Measurements from ENCODE around the gene NBPF6. TPM values are rescaled to one million over a fixed set of nuclear protein-coding genes. Genes with fewer than 3 reads are reported as not detected.
A peak's percentile ranks its signal among the peaks of the same experiment; 100 is the strongest.
"Not testable (repeated sequence)": the region's sequence is repeated elsewhere in the genome, so short reads cannot be mapped to it uniquely, and the experiment has no call there.

The NBPF6 gene
- total RNA-seq, 1 donor from 2014 or later = not detected

GRCh38 chr1:108485990-108486389, 35.8 kb downstream of the NBPF6 start:
- intact Hi-C loops (cut with micrococcal nuclease); ATAC-seq; DNase-seq: not testable (repeated sequence)

GRCh38 chr1:108486707-108487106, 36.6 kb downstream of the NBPF6 start:
- ATAC-seq; DNase-seq; intact Hi-C loops (cut with micrococcal nuclease): not testable (repeated sequence)

- not testable (repeated sequence) for DNase-seq
Observed at GRCh38 chr1:108495008-108495407, 44.9 kb downstream of the NBPF6 start.

GRCh38 chr1:108496856-108497255, 46.7 kb downstream of the NBPF6 start:
- DNase-seq; ATAC-seq; intact Hi-C loops (cut with micrococcal nuclease): not testable (repeated sequence)

More at GRCh38 chr1:108495008-108495407, 44.9 kb downstream of the NBPF6 start:
- ATAC-seq; intact Hi-C loops (cut with micrococcal nuclease): not testable (repeated sequence)

- DNase-seq (no peak), ATAC-seq (no peak)
- intact Hi-C loops (cut with micrococcal nuclease) = no loop called here
Observed at GRCh38 chr1:108502138-108502537, 52.0 kb downstream of the NBPF6 start.

GRCh38 chr1:108502624-108503023, 52.5 kb downstream of the NBPF6 start:
- intact Hi-C loops (cut with micrococcal nuclease) = no loop called here
- DNase-seq = no peak
- no peak for ATAC-seq

GRCh38 chr1:108503062-108503733, 53.1 kb downstream of the NBPF6 start:
- DNase-seq (no peak), ATAC-seq (no peak)

GRCh38 chr1:108504447-108504846, 54.3 kb downstream of the NBPF6 start:
- no peak for DNase-seq
- intact Hi-C loops (cut with micrococcal nuclease) = no loop called here
- ATAC-seq = no peak

More at GRCh38 chr1:108503062-108503733, 53.1 kb downstream of the NBPF6 start:
- intact Hi-C loops (cut with micrococcal nuclease) = no loop called here

- intact Hi-C loops (cut with micrococcal nuclease) = no loop called here
- ATAC-seq = no peak
Observed at GRCh38 chr1:108505763-108506070, 55.6 kb downstream of the NBPF6 start.

GRCh38 chr1:108511764-108512163, 61.6 kb downstream of the NBPF6 start:
- ATAC-seq = no peak
- intact Hi-C loops (cut with micrococcal nuclease) = loop anchor here (1.0 to 10.0 kb wide), 2 partner anchors 53 to 132 kb away; partner anchors contain the start of gene EEIG2

More at GRCh38 chr1:108505763-108506070, 55.6 kb downstream of the NBPF6 start:
- no peak for DNase-seq

GRCh38 chr1:108512239-108513043, 62.3 kb downstream of the NBPF6 start:
- peak; percentile 32 for ATAC-seq
- intact Hi-C loops (cut with micrococcal nuclease) = loop anchor here (1.0 to 10.0 kb wide), 2 partner anchors 52 to 131 kb away; partner anchors contain the start of gene EEIG2
- no peak for DNase-seq

More at GRCh38 chr1:108511764-108512163, 61.6 kb downstream of the NBPF6 start:
- no peak for DNase-seq

GRCh38 chr1:108513044-108513415, 62.9 kb downstream of the NBPF6 start:
- ATAC-seq (no peak), DNase-seq (no peak)
- intact Hi-C loops (cut with micrococcal nuclease) = loop anchor here (10.0 kb wide), 1 partner anchor 52 kb away; the partner anchor contains the start of gene EEIG2

GRCh38 chr1:108513914-108514313, 63.8 kb downstream of the NBPF6 start:
- intact Hi-C loops (cut with micrococcal nuclease) = loop anchor here (10.0 kb wide), 1 partner anchor 51 kb away; the partner anchor contains the start of gene EEIG2
- ATAC-seq, DNase-seq: not testable (repeated sequence)

- not testable (repeated sequence) for DNase-seq, ATAC-seq
- intact Hi-C loops (cut with micrococcal nuclease) = loop anchor here (10.0 kb wide), 1 partner anchor 47 kb away; the partner anchor contains the start of gene EEIG2
Observed at GRCh38 chr1:108517301-108517897, 67.3 kb downstream of the NBPF6 start.

Other genes with a start within 250 kb of the NBPF6 start
- 18.4 TPM for gene SLC25A24, start 250.0 kb upstream of the NBPF6 start, total RNA-seq
- gene NBPF4, start 206.3 kb upstream of the NBPF6 start, total RNA-seq = not detected
- 5.0 TPM for gene EEIG2, start 109.8 kb downstream of the NBPF6 start, total RNA-seq
- 1.2 TPM for gene HENMT1, start 210.8 kb downstream of the NBPF6 start, total RNA-seq
- 20.8 TPM for gene PRPF38B, start 242.0 kb downstream of the NBPF6 start, total RNA-seq

Data from left ventricle myocardium superior (tissue), 1 donor.